ENCODE measurements around the gene FBXO47.

The FBXO47 gene

DNA sequence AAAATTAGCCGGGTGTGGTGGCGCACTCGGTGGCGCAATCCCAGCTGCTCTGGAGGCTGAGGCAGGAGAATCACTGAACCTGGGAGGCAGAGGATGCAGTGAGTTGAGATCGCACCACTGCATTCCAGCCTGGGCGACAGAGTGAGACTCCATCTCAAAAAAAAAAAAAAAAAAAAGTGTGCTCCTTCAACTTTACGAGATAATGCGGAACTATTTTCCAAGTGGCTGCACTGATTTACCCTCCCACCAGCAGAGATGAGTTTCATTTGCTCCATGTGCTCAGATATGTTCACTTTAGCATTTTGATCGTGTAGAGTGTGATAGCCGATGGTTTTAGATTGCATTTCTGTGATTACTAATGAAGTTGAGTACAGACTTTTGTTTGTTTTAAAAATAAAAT is 61.8 kb downstream of the FBXO47 start:
- DNase-seq (ENCODE audit: low read depth in 3 of 3, low spot score in 1 of 3) = no peak

DNA sequence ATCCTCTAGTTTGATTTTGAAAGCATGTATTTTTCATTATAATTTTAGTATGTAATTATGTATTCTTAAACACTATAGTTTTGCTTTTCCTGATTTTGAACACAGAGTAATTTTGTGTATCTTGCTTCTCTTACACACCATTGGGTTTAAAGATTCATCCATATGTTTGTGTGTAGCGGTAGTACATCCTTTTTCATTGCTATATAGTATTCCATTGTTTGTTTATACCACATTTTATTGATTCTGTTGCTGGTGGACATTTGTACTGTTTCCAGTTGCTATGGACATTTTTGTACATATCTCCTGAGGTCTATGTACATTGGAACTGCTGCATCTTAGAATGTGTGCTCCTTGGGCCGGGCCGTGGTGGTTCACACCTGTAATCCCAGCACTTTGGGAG is 62.3 kb downstream of the FBXO47 start:
- no peak for DNase-seq (ENCODE audit: low read depth in 3 of 3, low spot score in 1 of 3)

DNA sequence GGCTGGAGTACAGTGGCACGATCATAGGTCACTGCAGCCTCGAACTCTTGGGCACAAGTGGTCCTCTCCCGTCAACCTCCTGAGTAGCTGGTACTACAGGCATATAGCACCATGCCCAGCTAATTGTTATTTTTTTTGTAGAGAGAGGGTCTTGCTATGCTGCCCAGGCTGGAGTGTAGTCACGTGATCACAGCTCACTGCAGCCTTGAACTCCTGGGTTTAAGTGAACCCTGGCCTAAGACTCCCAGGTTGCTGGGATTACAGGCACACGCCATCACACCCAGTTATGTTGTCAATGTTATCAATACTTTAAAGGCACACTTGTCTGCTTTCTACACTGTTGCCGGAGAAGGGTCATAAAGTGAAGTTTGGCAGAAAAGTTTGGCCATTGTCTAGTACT is 63.8 kb downstream of the FBXO47 start:
- DNase-seq (ENCODE audit: low read depth in 3 of 3, low spot score in 1 of 3) = no peak

DNA sequence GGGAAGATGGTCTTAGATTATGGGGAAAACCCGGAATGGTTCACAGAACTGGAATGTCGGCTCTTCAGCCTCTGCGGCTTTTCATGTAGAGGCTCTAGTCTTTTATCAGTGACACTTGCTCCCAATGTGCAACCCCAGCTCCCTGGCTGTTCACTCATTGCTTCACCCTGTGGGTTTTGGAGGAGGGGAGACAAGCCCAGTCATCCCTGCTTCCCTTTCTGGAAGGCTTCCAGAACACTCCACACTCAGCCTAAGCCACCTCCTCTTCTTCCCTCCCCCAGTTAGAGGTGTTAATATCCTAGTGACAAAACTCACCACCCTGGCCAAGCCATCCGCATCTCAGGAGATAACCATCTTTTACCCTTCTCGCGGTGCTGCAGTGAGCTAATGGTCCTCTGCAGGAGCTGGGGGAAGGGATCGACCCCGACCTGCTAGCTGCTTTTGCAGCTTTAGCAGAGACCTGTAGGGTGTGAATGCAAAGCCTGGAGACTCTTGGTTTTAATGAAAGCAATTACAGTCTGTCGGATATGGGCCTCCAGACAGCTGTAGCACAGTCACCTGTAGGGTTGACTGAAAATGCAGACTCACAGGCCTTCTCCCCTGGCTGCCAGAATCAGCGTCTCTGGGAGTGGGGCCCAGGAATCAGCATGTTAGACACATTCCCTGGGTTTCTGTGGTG is 66.1 kb downstream of the FBXO47 start:
- DNase-seq (ENCODE audit: low read depth in 3 of 3, low spot score in 1 of 3) = no peak

DNA sequence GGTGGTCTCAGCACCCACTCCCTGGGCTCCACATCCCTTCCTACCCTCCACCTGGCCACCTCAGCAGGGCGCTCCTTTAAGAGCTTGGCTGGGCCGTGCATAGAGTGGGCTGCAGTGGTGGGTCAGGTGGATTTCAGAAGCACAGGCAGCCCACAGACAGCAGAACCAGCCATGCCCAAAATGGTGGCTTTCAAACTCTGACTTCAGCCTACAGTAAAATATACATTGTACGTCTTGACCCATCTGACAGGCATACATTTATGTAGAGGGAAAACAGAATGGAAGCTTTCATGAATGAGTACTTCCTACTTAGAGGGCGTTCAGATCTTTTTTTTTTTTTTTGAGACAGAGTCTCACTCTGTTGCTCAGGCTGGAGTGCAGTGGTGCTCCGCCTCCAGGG is 67.8 kb downstream of the FBXO47 start:
- no peak for DNase-seq (ENCODE audit: low read depth in 3 of 3, low spot score in 1 of 3)

DNA sequence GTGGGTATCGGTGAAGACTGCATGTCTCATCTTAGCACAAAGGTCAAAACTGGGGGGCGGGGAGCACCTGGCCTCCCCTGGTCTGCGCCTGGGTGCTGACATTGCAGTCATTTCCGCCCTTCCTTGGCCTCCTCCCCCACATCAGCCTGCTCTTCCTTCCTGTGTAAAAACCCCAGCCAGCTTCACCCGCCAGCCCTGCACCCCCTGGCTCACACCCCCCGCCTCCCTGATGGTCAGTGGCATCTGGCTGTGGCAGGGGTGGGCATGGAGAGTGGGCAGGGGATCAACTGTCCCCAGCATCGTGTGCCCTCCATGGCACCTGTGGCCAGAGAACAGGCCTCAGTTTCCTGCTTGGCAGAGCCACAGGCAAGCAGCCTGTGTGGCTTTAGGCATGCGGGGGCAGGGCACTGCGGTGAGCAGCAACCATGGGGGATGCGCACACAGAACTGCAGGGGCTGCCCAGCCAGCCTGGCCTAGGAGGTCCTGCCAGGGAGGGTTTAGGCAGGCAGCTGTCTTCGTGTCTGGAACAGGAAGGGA is 68.3 kb downstream of the FBXO47 start:
- DNase-seq (ENCODE audit: low read depth in 3 of 3, low spot score in 1 of 3) = peak; percentile 57 to 69 (median 68)

DNA sequence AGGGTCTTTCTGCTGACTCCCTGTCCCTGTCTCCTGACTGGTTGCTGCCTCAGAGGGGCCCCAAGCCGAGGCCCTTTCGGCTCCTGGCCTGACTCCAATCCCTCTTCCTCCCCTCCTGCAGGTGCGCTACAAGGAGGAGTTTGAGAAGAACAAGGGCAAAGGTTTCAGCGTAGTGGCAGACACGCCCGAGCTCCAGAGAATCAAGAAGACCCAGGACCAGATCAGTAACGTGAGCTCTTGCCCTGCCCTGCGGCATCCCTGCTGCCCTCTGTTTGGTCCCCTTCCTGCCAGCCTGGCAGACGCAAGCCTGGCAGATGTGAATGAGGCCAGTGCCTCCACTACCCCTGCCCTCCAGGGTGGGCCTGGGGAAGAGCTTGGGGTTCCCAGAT is 68.9 kb downstream of the FBXO47 start:
- no peak for DNase-seq (ENCODE audit: low read depth in 3 of 3, low spot score in 1 of 3)

DNA sequence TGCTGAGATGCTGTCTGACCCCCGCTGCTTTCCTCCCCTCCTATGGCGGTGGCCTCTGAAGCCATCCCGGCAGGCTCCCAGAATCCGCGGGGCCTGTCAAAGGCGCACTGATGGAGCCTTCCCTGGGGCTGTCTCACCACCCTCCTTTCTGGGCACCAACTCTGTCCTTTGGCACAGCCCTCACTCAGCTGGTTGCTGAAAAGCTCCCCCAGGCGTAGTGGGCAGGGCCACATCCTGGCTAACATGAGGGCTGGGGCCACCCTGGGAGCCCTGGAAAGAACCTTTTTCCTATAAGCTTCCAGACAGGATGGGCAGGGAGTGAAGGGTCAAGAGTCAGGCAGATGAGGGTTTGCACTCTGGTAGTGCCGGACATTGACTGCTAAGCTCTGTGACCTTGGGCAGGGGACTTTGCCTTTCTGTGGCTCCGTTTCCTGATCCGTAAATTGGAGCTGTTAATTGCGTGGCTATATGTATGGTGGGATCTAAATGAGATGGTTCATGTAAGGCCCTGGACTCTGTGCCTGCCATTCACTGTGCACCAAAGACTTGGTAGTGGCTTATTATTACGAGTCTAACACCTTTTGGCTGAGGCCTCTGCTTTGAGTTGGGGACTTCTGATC is 69.4 kb downstream of the FBXO47 start:
- DNase-seq (ENCODE audit: low read depth in 3 of 3, low spot score in 1 of 3) = no peak

DNA sequence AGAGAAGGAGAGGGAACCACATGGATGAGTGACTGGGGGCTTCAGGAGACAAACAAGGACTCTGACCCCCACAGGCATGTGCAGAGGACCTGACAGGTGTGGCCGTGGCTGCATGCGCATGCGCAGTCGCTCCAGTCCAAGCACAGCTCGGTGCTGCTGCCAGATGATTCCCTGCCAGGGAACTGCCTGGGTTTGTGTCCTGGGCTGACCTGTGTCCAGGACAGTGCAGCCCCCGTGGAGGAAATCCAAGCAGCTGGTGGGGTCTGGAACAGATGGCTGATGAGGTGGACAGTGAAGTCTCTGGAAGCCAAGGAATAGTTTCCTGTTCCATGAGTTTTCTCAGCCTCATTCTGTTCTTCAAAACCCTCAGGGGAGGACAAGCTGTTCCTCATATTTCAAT is 70.0 kb downstream of the FBXO47 start:
- DNase-seq (ENCODE audit: low read depth in 3 of 3, low spot score in 1 of 3) = no peak

DNA sequence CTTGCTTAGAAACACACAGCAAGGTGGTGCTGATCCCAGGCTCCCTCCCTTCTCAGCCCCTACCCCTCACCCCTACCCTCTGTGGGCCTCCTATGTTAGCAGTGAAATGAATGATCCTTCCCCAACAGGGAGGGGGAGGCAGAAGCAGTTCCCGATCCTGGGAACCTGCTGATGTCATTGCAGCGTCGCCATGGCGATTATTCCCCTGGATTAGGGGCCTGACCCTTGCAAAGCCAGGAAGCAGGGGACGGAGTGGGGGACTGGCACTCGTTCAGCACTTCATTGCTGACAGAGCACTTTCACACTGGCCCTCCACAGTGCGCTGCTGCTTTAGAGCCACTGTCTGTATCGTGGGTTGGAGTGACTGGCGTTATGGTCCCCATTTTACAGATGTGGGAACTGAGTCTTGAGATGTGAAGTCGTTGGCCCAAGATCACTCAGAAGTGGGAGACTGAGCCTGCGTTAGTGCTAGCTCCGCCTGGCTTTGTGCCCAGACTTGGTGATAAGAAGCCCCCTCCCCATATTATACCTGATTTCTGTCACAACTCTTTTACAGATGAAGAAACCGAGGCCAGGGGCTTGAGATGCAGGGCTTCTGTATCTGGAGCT is 70.8 kb downstream of the FBXO47 start:
- DNase-seq (ENCODE audit: low read depth in 3 of 3, low spot score in 1 of 3) = no peak

DNA sequence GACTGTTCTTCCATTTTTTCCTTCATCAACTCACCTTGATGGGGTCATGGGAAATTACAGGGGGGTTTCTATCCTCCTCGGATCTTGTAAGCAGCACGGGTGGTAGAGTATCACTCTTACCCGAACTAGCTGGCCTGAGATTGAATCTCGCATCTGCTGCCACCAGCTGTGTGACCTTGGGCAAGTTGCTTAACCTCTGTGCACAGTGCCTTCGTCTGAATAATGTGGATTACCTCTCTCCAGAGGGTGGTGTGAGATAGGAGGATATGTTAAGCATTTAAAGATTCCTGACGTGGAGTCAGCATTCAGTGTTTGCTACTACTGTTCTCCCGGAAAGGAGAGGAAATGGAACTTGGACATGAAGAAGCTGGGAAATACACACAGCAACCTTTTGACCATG is 72.9 kb downstream of the FBXO47 start:
- DNase-seq (ENCODE audit: low read depth in 3 of 3, low spot score in 1 of 3) = no peak

DNA sequence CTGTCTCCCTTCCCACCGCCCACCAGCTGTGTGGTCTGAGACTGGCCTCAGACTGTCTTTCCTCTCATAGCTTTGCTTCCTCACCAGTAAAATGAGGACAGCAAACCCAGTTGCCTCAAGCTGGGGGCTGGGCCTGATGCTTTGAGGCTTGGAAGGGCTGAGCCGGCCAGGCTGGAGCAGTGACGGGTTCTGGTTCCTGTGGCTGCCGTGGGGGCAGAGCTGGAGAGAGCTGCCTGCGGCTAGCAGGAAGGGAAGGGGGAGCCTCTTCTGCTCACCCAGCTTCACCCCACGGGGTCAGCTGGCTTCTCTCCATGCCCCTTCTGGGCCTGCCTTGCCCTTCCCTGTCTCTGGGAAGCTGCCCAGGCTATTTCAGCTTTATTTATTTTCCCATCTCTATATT is 73.6 kb downstream of the FBXO47 start:
- DNase-seq (ENCODE audit: low read depth in 3 of 3, low spot score in 1 of 3) = no peak

DNA sequence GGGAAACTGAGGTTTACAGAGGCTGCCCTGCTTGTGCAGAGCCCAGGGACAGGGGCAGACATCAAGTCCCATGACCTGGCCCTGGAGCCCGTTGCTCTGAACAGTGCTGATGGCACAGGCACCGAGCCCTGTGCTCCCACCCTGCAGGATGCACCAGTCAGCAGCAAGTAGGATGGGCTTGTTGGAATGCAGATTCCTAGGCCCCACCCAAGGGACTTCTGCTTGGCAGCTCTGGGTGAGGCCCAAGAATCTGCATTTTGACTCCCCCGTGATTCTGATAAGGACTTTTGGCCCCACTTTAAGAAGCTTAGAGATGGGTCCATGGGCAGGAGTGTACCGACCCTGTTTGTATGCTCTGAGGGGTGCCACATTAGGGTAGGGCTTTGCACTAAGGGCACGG is 74.1 kb downstream of the FBXO47 start:
- no peak for DNase-seq (ENCODE audit: low read depth in 3 of 3, low spot score in 1 of 3)

DNA sequence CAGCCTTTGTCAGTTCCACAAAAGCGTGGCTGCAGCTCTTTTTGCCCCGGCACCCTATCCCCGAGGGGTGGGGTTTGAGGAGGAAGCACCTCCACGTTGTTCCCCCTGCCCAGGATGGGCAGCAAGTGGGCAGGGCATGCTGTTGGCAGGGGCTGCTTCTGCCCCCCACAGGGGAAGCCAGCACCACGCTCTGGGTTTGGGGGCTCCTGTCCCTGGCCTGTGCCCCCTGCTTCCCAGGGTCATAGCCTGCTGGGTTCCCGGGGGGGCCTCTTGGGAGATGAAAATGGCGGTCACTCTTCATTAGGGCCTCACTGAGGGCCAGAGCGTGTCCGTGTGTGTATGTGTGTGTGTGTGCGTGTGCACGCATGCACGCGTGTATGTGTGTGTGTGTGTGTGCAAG is 74.6 kb downstream of the FBXO47 start:
- no peak for DNase-seq (ENCODE audit: low read depth in 3 of 3, low spot score in 1 of 3)

DNA sequence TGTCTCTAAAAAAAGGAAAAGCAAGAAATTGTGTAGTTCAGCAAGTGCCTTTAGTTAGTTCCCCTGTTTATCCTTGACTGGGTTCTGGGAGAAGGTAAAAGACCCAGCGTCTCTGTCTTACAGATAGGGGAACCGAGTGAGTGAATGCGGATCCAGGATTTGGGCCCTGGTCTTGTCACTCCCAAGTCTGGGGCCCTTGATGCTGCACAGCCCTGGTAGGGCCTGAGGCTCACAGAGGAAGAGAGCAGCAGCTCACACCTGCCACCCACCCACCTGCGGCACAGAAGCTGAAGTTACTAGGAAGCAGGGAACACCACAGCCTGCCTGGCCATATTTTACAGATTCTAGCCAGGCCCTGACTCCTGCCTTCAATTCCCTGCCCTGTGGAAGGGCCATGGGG is 75.1 kb downstream of the FBXO47 start:
- no peak for DNase-seq (ENCODE audit: low read depth in 3 of 3, low spot score in 1 of 3)

DNA sequence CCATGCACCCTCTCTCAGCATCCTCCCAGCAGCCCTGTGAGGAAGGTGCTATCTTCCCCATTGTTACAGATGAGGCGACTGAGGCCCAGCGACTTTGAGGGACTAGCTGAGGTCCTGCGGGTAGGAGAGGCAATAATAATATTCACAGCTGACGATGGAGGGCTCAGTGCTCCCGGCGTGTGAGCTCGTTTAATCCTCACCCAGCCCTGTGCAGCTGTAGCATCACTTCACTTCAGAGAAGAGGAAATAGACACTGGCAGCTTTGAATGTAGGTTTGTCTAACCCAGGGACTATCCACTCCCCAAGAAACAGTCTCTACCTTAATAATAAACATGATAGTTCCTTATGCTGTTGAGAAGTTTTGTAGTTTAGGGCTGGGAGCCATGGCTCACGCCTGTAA is 75.8 kb downstream of the FBXO47 start:
- no peak for DNase-seq (ENCODE audit: low read depth in 3 of 3, low spot score in 1 of 3)

DNA sequence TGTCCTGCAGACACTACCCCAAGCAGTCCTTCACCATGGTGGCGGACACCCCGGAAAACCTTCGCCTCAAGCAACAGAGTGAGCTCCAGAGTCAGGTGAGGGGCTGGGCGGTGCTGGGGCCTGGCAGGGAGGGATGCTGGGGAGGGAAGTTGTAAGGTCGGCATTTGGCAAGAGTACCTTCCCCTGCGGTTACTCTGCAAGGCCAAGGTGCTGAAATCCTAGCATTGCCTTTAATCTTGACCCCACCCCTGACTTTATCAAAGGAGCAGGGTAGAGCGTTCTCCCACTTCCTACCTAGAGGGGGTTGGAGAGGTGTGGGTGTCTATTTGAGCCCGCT is 76.8 kb downstream of the FBXO47 start:
- no peak for DNase-seq (ENCODE audit: low read depth in 3 of 3, low spot score in 1 of 3)

DNA sequence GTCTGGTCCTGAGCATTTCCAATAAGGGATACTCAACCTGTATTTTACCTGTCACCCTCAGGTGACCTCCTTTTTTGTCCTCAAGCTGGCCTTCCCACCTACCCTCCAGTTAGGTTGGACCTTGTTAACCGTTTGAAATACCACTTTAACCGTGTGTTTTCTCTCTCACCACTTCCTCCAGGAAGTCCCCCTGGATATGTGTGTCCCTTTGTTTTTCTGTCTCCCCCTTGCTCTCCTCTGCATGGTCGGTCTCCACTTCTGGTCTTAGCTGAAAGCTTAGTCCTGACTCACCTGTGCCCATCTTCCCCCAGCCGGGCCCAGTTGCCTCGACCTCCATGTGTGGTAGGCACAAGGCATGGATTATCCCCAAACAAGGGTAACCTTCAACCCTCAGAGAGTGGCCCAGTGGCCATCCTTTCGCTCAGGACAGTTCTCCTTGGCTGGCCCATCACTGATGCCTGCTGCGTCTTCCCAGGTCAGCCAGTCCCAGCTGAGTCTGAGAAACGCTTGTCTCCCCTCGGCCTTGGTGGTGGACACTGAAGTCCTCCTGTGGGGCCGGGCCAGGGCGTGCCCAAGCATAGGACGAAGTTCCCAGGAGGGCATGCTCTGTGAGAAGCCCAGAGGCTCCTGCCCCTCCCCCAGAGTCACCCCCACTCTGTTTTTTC is 77.3 kb downstream of the FBXO47 start:
- no peak for DNase-seq (ENCODE audit: low read depth in 3 of 3, low spot score in 1 of 3)

DNA sequence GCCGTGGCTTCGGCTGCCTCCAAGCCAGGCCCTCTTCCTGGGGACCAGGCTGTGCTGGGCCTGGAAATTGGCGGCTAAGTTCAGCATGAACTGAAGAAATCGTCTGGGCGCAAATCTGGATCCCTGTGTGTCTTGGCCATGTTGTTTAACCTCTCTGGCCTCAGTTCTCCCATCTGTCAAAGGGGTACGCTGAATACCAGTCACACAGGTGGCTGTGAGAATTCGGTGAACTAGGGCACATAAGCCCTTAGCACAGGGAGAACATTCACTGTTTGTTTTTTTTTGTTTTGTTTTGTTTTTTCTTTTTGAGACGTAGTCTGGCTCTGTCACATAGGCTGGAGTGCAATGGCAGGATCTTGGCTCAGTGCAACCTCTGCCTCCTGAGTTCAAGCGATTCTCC is 78.4 kb downstream of the FBXO47 start:
- DNase-seq (ENCODE audit: low read depth in 3 of 3, low spot score in 1 of 3) = no peak

DNA sequence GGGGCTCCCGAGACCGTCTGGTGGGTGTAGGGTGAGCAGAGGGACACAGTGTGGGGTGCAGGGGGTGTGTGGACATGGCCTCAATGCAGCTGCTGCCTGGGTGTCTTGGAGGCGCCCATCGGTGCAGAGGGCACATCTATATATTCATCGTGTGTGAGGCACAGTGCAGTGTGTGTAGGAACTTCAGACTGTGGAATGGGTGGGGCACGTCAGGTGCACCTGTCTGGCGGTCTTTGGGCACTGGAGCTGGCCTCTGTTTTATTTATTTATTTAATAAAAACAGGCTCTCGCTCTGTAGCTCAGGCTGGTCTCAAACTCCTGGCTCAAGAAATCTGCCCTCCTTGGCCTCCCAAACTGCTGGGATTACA is 80.6 kb downstream of the FBXO47 start:
- no peak for DNase-seq (ENCODE audit: low read depth in 3 of 3, low spot score in 1 of 3)

All from stimulated activated CD4-positive, alpha-beta T cell treated with anti-CD3 and anti-CD28 coated beads, TNF-alpha, amount 100 ng/mL, for 1 hour (primary cell).